Ecto neural progenitor cell (in vitro differentiated cells): ENCODE data around the gene TSHZ3.

Source experiments
- DNase-seq: peaks from one replicate; pipeline ENCODE4 v3.0.0-alpha.2; 2018; ENCODE audit warnings: low spot score

The TSHZ3 gene

DNA sequence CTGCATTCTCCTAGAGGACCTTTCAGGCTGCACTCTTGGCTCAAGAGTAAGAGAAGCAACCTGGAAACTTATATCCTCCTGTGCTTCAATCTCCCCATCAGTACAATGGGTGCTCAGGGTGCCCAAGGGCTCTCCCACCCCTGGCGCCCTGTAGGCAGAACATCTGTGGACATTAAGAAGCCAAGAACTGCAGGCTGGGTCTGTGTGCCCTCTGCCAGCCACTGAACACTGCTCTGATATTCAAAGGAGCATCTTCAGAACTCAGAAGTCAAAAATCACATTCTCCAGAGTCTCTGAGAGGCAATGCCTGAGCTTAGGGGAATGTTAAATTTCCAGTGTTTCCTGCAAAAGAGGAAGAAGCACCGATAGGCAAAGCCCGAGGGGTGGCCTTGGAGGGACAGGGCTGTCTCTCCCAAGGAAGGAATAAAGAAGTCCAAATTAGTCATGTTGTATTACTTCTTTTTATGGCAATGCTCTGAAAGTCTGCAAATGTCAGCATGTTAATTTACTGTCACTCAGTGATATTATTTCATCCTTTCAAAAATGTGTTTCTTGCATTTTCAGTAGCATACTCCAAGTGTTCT lies 88.1 kb downstream of the TSHZ3 start:
- DNase-seq, result no peak

GRCh38 chr19:31260171-31260933 lies 88.9 kb downstream of the TSHZ3 start:
- no peak for DNase-seq

- peak; percentile 34 for DNase-seq
These were observed 90.8 kb downstream of the TSHZ3 start for GRCh38 chr19:31258211-31259052.

DNA sequence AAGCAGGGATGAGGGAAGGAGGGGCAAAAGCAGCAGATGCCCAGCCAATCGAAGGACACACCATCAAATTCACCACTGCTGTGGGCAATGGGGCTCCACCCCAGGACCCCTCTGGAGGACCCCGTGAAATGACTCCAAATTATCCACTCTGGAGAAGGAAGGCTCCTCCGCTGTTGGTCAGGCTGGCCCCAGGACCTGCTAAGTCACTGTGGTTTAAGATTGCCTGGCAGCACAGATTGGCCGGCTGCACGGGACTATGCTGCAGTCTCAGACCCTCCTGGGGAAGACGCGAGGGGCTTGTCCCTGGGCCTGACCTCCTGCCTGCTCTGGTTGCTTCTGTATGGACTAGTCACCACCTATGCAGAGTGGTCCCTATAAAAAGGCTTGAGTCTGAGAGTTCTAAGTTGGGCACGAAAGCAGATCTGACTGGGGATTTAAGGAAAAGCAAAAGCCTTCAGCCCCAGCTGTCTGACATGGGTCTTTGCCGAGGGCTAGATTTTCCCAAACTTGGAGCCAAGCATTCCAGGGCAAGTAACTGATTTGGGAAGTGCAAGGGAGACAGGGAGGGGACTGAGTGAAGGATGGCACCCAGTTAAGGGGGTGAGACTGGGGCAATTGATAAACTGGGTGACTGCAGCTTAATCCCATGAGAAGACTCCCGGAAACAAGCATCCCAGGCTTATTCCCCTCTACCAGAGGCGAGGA lies 91.7 kb downstream of the TSHZ3 start:
- no peak for DNase-seq

DNA sequence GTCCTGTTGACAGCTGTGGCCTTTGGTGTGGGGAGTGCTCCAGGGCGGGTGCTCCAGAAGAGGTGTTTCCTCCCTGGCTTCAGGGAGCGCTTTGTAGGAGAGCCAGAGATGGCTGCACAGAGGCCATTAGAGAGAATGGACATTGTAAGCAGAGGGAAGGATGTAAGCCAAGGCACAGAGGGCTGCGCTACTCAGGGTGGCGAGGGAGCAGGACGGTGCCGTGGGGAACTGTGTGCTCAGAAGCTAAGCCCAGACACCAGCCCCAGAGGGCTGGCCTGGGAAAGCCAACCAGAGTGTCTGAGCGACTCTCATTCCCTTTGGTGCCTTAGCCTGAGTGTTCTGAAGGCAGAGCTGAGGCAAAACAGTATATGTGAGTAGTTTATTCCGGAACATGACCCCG lies 92.2 kb downstream of the TSHZ3 start:
- no peak for DNase-seq

DNA sequence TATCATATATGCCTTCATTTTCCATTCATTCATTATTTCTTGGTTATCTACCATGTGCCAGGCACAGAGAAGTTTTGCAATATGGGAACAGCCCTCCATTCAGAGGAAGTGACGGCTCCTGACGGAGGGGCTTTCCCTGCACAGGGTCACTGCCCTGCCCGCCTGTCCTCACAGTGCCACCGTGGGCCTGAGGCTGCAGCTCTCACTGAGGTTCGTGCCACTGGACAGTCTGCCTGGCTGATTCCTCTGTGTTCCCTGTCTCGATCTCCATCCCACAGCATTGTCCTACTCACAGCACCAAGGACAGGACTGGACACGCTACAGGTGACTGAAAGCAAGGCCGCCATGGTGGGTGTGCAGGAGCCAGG lies 92.7 kb downstream of the TSHZ3 start:
- DNase-seq, result no peak

GRCh38 chr19:31255831-31256592 lies 93.2 kb downstream of the TSHZ3 start:
- DNase-seq, result no peak

- peak; percentile 43 for DNase-seq
These were observed 93.9 kb downstream of the TSHZ3 start for GRCh38 chr19:31255174-31255799.

DNA sequence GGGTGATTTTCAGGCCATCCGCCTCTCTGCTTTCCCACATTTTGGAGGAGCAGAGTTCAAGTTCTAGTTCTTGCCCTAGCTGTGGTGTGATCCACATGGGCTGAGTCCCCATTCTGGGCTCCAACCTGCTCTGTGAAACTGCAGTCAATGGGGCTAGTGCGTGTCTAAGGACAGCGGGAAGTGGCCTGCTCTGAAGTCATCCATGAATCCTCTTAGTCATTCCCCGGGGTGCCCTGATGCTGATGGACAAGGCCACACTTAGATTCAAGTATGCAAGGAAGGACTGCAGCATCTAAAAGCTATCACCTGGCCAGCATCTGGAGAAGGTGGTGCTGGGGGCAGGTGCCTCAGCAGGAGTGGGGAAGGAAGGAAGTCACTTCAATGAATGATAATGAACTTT lies 94.6 kb downstream of the TSHZ3 start:
- no peak for DNase-seq

DNA sequence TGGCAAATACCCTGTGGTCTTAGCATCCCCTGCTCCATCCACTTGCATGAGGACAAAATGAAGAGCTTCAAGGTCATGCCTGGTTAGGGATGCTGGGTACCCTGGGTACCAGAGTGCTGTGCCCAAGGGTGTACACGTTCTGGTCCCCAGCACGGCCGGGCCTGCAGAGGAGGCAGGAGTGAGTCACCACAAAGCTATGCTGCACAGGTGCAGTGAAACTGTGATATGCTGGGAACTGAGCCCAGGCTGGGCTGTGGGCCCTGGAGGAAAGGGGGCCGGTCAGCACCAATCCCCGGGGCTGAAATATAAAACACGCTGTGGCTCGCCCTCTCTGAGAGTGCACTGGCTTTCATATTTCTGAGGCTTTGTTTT lies 95.1 kb downstream of the TSHZ3 start:
- DNase-seq, result no peak

DNA sequence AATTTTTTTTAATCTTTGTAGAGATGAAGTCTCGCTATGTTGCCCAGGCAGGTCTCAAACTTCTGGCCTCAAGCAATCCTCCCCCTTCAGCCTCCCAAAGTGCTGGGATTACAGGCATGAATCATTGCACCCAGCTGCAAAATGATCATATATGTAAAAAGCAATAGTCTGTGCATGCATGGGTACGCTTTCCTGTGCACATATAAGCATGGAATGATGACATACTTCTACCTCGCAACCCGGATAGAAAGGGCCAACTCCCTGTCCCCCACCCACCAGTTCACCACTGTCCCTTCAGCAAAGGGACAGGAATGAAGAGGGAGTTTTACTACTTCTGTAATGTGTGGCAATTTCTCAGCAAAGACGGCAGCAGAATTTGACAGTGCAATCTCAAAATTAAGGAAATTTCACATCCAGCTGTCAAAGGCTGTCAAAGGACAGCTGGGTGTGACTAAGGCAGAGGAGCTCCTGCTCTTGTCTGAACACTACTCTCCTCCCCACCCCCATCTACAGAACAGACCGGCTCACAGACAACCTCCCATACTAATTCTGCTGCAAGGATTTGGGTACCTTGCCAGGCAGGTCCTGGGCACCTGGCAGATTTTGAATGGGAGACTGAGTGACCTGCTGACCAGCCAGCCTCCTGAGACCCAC lies 95.6 kb downstream of the TSHZ3 start:
- no peak for DNase-seq

DNA sequence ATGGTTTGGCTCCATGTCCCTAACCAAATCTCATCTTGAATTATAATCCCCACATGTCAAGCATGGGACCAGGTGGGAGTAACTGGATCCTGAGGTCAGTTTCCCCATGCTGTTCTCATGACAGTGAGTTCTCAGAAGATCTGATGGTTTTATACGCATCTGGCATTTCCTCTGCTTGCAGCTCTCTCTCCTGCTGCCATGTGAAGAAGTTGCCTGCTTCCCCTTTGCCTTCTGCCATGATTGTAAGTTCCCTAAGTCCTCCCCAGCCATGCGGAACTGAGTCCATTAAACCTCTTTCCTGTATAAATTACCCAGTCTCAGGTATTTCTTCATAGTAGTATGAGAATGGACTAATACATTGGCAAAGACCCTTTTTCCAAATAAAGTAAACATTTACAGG lies 96.8 kb downstream of the TSHZ3 start:
- no peak for DNase-seq

GRCh38 chr19:31249217-31249616 lies 100.0 kb downstream of the TSHZ3 start:
- DNase-seq, result no peak

GRCh38 chr19:31235806-31236205 lies 113.4 kb downstream of the TSHZ3 start:
- no peak for DNase-seq

GRCh38 chr19:31233295-31233800 lies 115.9 kb downstream of the TSHZ3 start:
- no peak for DNase-seq

DNA sequence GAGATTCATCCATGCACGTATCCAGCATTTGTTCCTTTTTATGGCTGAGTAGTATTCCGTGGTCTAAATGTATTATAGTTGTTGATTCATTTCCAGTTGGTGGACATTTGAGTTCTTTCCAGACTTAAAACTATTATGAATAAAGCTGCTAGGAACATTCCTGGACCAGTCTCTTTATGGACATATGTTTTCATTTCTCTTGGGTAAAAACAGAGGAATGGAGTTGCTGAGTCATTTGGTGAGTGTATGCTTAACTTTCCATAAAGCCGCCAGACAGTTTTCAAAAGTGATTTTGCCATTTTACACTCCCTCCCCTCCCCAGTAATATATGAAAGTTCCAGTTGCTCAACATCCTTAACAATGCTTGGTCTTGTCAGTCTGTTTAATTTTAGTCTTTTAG lies 116.4 kb downstream of the TSHZ3 start:
- no peak for DNase-seq

- DNase-seq, result no peak
These were observed 117.1 kb downstream of the TSHZ3 start for GRCh38 chr19:31232180-31232579.

GRCh38 chr19:31231237-31231636 lies 118.0 kb downstream of the TSHZ3 start:
- DNase-seq, result no peak

- DNase-seq, result no peak
These were observed 122.9 kb downstream of the TSHZ3 start for GRCh38 chr19:31226151-31226935.
